ENCODE data around the gene ANKS1A.

ANKS1A gene

GRCh38 chr6:35046103-35046502 lies 157.0 kb downstream of the ANKS1A start:
- H3K27ac ChIP-seq (ENCODE audit: low read length), result no peak overlapping the region
- no peaks in the 10 kb centered on the region for H3K27me3 ChIP-seq (ENCODE audit: control insufficient read depth, insufficient read depth, low read length)
- no CpG with 5 or more reads among the region's 3 CpGs for WGBS (ENCODE audit: insufficient coverage, insufficient read length)
- peaks cover 21% of the 10 kb centered on the region for H3K4me1 ChIP-seq (ENCODE audit: control insufficient read depth, insufficient read depth, low read length)
- H3K4me3 ChIP-seq (ENCODE audit: low read length), result no peak overlapping the region
- H3K9me3 ChIP-seq (ENCODE audit: control insufficient read depth, insufficient read depth, low read length), result no peaks in the 10 kb centered on the region
- H3K36me3 ChIP-seq (ENCODE audit: control insufficient read depth, insufficient read depth, low read length), result no peaks in the 10 kb centered on the region
- DNase-seq (ENCODE audit: low read depth, low spot score), result no peak

- Histone ChIP-seq H3K4me3 (ENCODE audit: low read length) (no peak overlapping the region), H3K27ac (ENCODE audit: low read length) (no peak overlapping the region), H3K27me3 (ENCODE audit: control insufficient read depth, insufficient read depth, low read length) (no peaks in the 10 kb centered on the region), H3K4me1 (ENCODE audit: control insufficient read depth, insufficient read depth, low read length) (peaks cover 21% of the 10 kb centered on the region), H3K9me3 (ENCODE audit: control insufficient read depth, insufficient read depth, low read length) (no peaks in the 10 kb centered on the region), H3K36me3 (ENCODE audit: control insufficient read depth, insufficient read depth, low read length) (no peaks in the 10 kb centered on the region)
- no peak for DNase-seq (ENCODE audit: low read depth, low spot score)
- WGBS (ENCODE audit: insufficient coverage, insufficient read length), result no CpG with 5 or more reads among the region's 1 CpG
Observed at GRCh38 chr6:35046862-35047261, 157.8 kb downstream of the ANKS1A start.

- no peak overlapping the region for H3K27ac ChIP-seq (ENCODE audit: low read length)
- no peaks in the 10 kb centered on the region for H3K27me3 ChIP-seq (ENCODE audit: control insufficient read depth, insufficient read depth, low read length)
- no CpG with 5 or more reads among the region's 7 CpGs for WGBS (ENCODE audit: insufficient coverage, insufficient read length)
- no peaks in the 10 kb centered on the region for H3K36me3 ChIP-seq (ENCODE audit: control insufficient read depth, insufficient read depth, low read length)
- no peak for DNase-seq (ENCODE audit: low read depth, low spot score)
- peaks cover 19% of the 10 kb centered on the region for H3K4me1 ChIP-seq (ENCODE audit: control insufficient read depth, insufficient read depth, low read length)
- H3K4me3 ChIP-seq (ENCODE audit: low read length), result no peak overlapping the region
- H3K9me3 ChIP-seq (ENCODE audit: control insufficient read depth, insufficient read depth, low read length), result no peaks in the 10 kb centered on the region
Observed at GRCh38 chr6:35047265-35048011, 158.4 kb downstream of the ANKS1A start.

- H3K9me3 ChIP-seq (ENCODE audit: control insufficient read depth, insufficient read depth, low read length), result no peaks in the 10 kb centered on the region
- peaks cover 14% of the 10 kb centered on the region; the same call in 1 of the 2 replicates for H3K4me1 ChIP-seq (ENCODE audit: control insufficient read depth, insufficient read depth, low read length)
- H3K27ac ChIP-seq (ENCODE audit: low read length), result no peak overlapping the region
- WGBS (ENCODE audit: insufficient coverage, insufficient read length), result no CpG with 5 or more reads among the region's 12 CpGs
- H3K27me3 ChIP-seq (ENCODE audit: control insufficient read depth, insufficient read depth, low read length), result no peaks in the 10 kb centered on the region
- H3K36me3 ChIP-seq (ENCODE audit: control insufficient read depth, insufficient read depth, low read length), result no peaks in the 10 kb centered on the region
- no peak overlapping the region for H3K4me3 ChIP-seq (ENCODE audit: low read length)
- no peak for DNase-seq (ENCODE audit: low read depth, low spot score)
Observed at GRCh38 chr6:35048031-35048613, 159.1 kb downstream of the ANKS1A start.

GRCh38 chr6:35048631-35049083 lies 159.6 kb downstream of the ANKS1A start:
- Histone ChIP-seq H3K36me3 (ENCODE audit: control insufficient read depth, insufficient read depth, low read length) (no peaks in the 10 kb centered on the region), H3K4me1 (ENCODE audit: control insufficient read depth, insufficient read depth, low read length) (peaks cover 14% of the 10 kb centered on the region; the same call in 1 of the 2 replicates), H3K4me3 (ENCODE audit: low read length) (no peak overlapping the region), H3K27ac (ENCODE audit: low read length) (no peak overlapping the region), H3K9me3 (ENCODE audit: control insufficient read depth, insufficient read depth, low read length) (no peaks in the 10 kb centered on the region), H3K27me3 (ENCODE audit: control insufficient read depth, insufficient read depth, low read length) (no peaks in the 10 kb centered on the region)
- DNase-seq (ENCODE audit: low read depth, low spot score), result no peak
- no CpG with 5 or more reads among the region's 11 CpGs for WGBS (ENCODE audit: insufficient coverage, insufficient read length)

GRCh38 chr6:35049156-35049735 lies 160.2 kb downstream of the ANKS1A start:
- peaks cover 11% of the 10 kb centered on the region; the same call in 1 of the 2 replicates for H3K4me1 ChIP-seq (ENCODE audit: control insufficient read depth, insufficient read depth, low read length)
- WGBS (ENCODE audit: insufficient coverage, insufficient read length), result no CpG with 5 or more reads among the region's 10 CpGs
- no peaks in the 10 kb centered on the region for H3K9me3 ChIP-seq (ENCODE audit: control insufficient read depth, insufficient read depth, low read length)
- H3K36me3 ChIP-seq (ENCODE audit: control insufficient read depth, insufficient read depth, low read length), result no peaks in the 10 kb centered on the region
- no peak overlapping the region for H3K27ac ChIP-seq (ENCODE audit: low read length)
- no peaks in the 10 kb centered on the region for H3K27me3 ChIP-seq (ENCODE audit: control insufficient read depth, insufficient read depth, low read length)
- H3K4me3 ChIP-seq (ENCODE audit: low read length), result no peak overlapping the region
- DNase-seq (ENCODE audit: low read depth, low spot score), result no peak

- peaks cover 7% of the 10 kb centered on the region; the same call in 1 of the 2 replicates for H3K4me1 ChIP-seq (ENCODE audit: control insufficient read depth, insufficient read depth, low read length)
- H3K9me3 ChIP-seq (ENCODE audit: control insufficient read depth, insufficient read depth, low read length), result no peaks in the 10 kb centered on the region
- H3K27me3 ChIP-seq (ENCODE audit: control insufficient read depth, insufficient read depth, low read length), result no peaks in the 10 kb centered on the region
- H3K27ac ChIP-seq (ENCODE audit: low read length), result no peak overlapping the region
- H3K36me3 ChIP-seq (ENCODE audit: control insufficient read depth, insufficient read depth, low read length), result no peaks in the 10 kb centered on the region
- no peak for DNase-seq (ENCODE audit: low read depth, low spot score)
- no CpG with 5 or more reads among the region's 10 CpGs for WGBS (ENCODE audit: insufficient coverage, insufficient read length)
- no peak overlapping the region for H3K4me3 ChIP-seq (ENCODE audit: low read length)
Observed at GRCh38 chr6:35049900-35050756, 161.1 kb downstream of the ANKS1A start.

- no peaks in the 10 kb centered on the region for H3K36me3 ChIP-seq (ENCODE audit: control insufficient read depth, insufficient read depth, low read length)
- H3K9me3 ChIP-seq (ENCODE audit: control insufficient read depth, insufficient read depth, low read length), result no peaks in the 10 kb centered on the region
- H3K27ac ChIP-seq (ENCODE audit: low read length), result no peak overlapping the region
- H3K4me1 ChIP-seq (ENCODE audit: control insufficient read depth, insufficient read depth, low read length), result peaks cover 7% of the 10 kb centered on the region; the same call in 1 of the 2 replicates
- no peak overlapping the region for H3K4me3 ChIP-seq (ENCODE audit: low read length)
- no peaks in the 10 kb centered on the region for H3K27me3 ChIP-seq (ENCODE audit: control insufficient read depth, insufficient read depth, low read length)
- DNase-seq (ENCODE audit: low read depth, low spot score), result no peak
- no CpG with 5 or more reads among the region's 10 CpGs for WGBS (ENCODE audit: insufficient coverage, insufficient read length)
Observed at GRCh38 chr6:35050757-35051330, 161.8 kb downstream of the ANKS1A start.

- Histone ChIP-seq H3K36me3 (ENCODE audit: control insufficient read depth, insufficient read depth, low read length) (no peaks in the 10 kb centered on the region), H3K4me3 (ENCODE audit: low read length) (no peak overlapping the region), H3K27me3 (ENCODE audit: control insufficient read depth, insufficient read depth, low read length) (no peaks in the 10 kb centered on the region), H3K27ac (ENCODE audit: low read length) (no peak overlapping the region), H3K4me1 (ENCODE audit: control insufficient read depth, insufficient read depth, low read length) (peaks cover 7% of the 10 kb centered on the region; the same call in 1 of the 2 replicates), H3K9me3 (ENCODE audit: control insufficient read depth, insufficient read depth, low read length) (no peaks in the 10 kb centered on the region)
- no peak for DNase-seq (ENCODE audit: low read depth, low spot score)
- no CpG with 5 or more reads among the region's 7 CpGs for WGBS (ENCODE audit: insufficient coverage, insufficient read length)
Observed at GRCh38 chr6:35051396-35051795, 162.3 kb downstream of the ANKS1A start.

Measured in iPS DF 6.9 (cell line).